GM12873 (cell line): ENCODE measurements around the gene GALT.

Experiments used
- CTCF ChIP-seq: IDR thresholded peaks from 2 replicates; pipeline ENCODE4 v1.5.1; 2012; ENCODE audit warnings: low read depth, mild to moderate bottlenecking, moderate library complexity, low read length, control low read depth; ENCODE audit not compliant: insufficient read depth; ENCODE audit errors: missing control alignments

The GALT gene

GRCh38 chr9:34620061-34620994, 26.1 kb upstream of the GALT start, which contains the start of gene DCTN3:
TSS of gene DCTN3 (minus strand) at chr9:34620495. CDS start at chr9:34620464, 31 bp downstream.
- no peak for TF ChIP-seq CTCF

GRCh38 chr9:34623374-34624235, 22.9 kb upstream of the GALT start:
- TF ChIP-seq CTCF: no peak

GRCh38 chr9:34624475-34625185, 21.8 kb upstream of the GALT start:
- TF ChIP-seq CTCF: no peak

- TF ChIP-seq CTCF: no peak
These were observed 21.3 kb upstream of the GALT start for GRCh38 chr9:34625186-34625486.

GRCh38 chr9:34627716-34628655, 18.5 kb upstream of the GALT start:
- TF ChIP-seq CTCF: no peak

GRCh38 chr9:34628656-34629490, 17.6 kb upstream of the GALT start, which contains the start of gene ARID3C:
TSS of gene ARID3C (minus strand) at chr9:34629066. CDS start at chr9:34628014, 1,052 bp downstream.
- no peak for TF ChIP-seq CTCF
